Endothelial cell of umbilical vein (primary cell): ENCODE measurements around the gene SH3D19. TPM values are rescaled to one million over a fixed set of nuclear protein-coding genes. Genes with fewer than 3 reads are reported as not detected.

Experiments used
- BruUV-seq: library from RNA; stranded (reverse); fragments of 400-500 nt; replicated peaks from 2 replicates; lab custom pipeline; 2021; lab: Mats Ljungman, UMichigan
- CTCF ChIA-PET: fragments of 300-600, 350-600 bp; sonication (Branson Sonifier 250); formaldehyde crosslinking; loops from one replicate; lab custom pipeline; 2021; ENCODE audit warnings: antibody characterized with exemption, inconsistent platforms; lab: Charles Lee
- POLR2A ChIA-PET: fragments of 300-600, 350-600 bp; sonication (Branson Sonifier 250); formaldehyde crosslinking; loops from one replicate; lab custom pipeline; 2021; ENCODE audit warnings: antibody characterized with exemption, inconsistent platforms; lab: Charles Lee
- DNase-seq: peaks from one replicate; pipeline ENCODE4 v3.0.0-alpha.2; 2011; ENCODE audit warnings: low read depth, low spot score
- FAIRE-seq: peaks from 2 replicates; lab custom pipeline; 2011; peaks lifted over from hg19 to GRCh38; lab: Jason Lieb, UNC
- H2AFZ ChIP-seq: 2 replicates; pipeline ENCODE4 v1.6.0; 2012; ENCODE audit warnings: low read depth, low read length, control low read depth, inconsistent platforms
- H3K27ac ChIP-seq: 2 replicates; pipeline ENCODE4 v1.5.1; 2011; ENCODE audit warnings: low read depth, mild to moderate bottlenecking, control low read depth, low read length, moderate library complexity; ENCODE audit not compliant: insufficient read depth
- H3K27me3 ChIP-seq, 2 experiments: 2 replicates each; pipeline versions ENCODE4 v1.6.0 to v1.6.1; 2011; ENCODE audit warnings: low read length in 2 of 2, mixed read lengths in 1 of 2; ENCODE audit not compliant: control insufficient read depth in 2 of 2, insufficient read depth in 2 of 2
- H3K36me3 ChIP-seq, 2 experiments: 2 replicates in 1 of 2; 3 replicates in 1 of 2; pipeline ENCODE4 v1.5.1; 2011; ENCODE audit warnings: low read length in 2 of 2, mild to moderate bottlenecking in 1 of 2, moderate library complexity in 1 of 2; ENCODE audit not compliant: control insufficient read depth in 2 of 2, insufficient read depth in 2 of 2; ENCODE audit errors: extremely low read depth in 1 of 2
- H3K4me1 ChIP-seq: 3 replicates; pipeline ENCODE4 v1.5.1; 2011; ENCODE audit warnings: mild to moderate bottlenecking, low read length; ENCODE audit not compliant: control insufficient read depth, insufficient read depth; ENCODE audit errors: extremely low read depth
- H3K4me2 ChIP-seq: 2 replicates; pipeline ENCODE4 v1.6.1; 2011; ENCODE audit warnings: low read length, control low read depth, mixed read lengths; ENCODE audit not compliant: insufficient read depth
- H3K4me3 ChIP-seq, 3 experiments: fragments of 200-600 bp in 1 of 3; sonication (generic), shearing (Covaris generic) in 1 of 3; replicated peaks in 1 of 3; 2 replicates each; pipeline ENCODE4 v1.5.1; 2011 to 2016; ENCODE audit warnings: control low read depth in 3 of 3, low read length in 3 of 3, mild to moderate bottlenecking in 2 of 3, inconsistent platforms in 1 of 3, low read depth in 1 of 3, moderate library complexity in 1 of 3; ENCODE audit not compliant: insufficient read depth in 1 of 3
- H3K79me2 ChIP-seq: 2 replicates; pipeline ENCODE4 v1.6.0; 2012; ENCODE audit warnings: low read length, inconsistent platforms; ENCODE audit not compliant: control insufficient read depth, insufficient read depth
- H3K9ac ChIP-seq: replicated peaks from 2 replicates; pipeline ENCODE3; 2011; ENCODE audit warnings: low read length, control low read depth; ENCODE audit not compliant: insufficient read depth; ENCODE audit errors: extremely low read depth
- H3K9me1 ChIP-seq: replicated peaks from 3 replicates; pipeline ENCODE4 v1.6.0; 2011; ENCODE audit warnings: mild to moderate bottlenecking, low read length; ENCODE audit not compliant: control insufficient read depth, insufficient read depth; ENCODE audit errors: extremely low read depth
- H3K9me3 ChIP-seq: replicated peaks from 2 replicates; pipeline ENCODE4 v1.5.1; 2012; ENCODE audit warnings: low read length, inconsistent platforms; ENCODE audit not compliant: control insufficient read depth, insufficient read depth
- H4K20me1 ChIP-seq: replicated peaks from 2 replicates; pipeline ENCODE3; 2011; ENCODE audit warnings: mild to moderate bottlenecking, low read length; ENCODE audit not compliant: control insufficient read depth, insufficient read depth; ENCODE audit errors: extremely low read depth
- CTCF ChIP-seq, 2 donors: IDR thresholded peaks; 1 replicate in 1 of 2; 2 replicates in 1 of 2; pipeline ENCODE4 v1.5.1; 2011; ENCODE audit warnings: low read length in 2 of 2, mild to moderate bottlenecking in 2 of 2, moderate library complexity in 2 of 2, control low read depth in 1 of 2, inconsistent platforms in 1 of 2, low read depth in 1 of 2; ENCODE audit not compliant: insufficient read depth in 1 of 2; ENCODE audit errors: extremely low read depth in 1 of 2
- EZH2 ChIP-seq: IDR thresholded peaks from 2 replicates; pipeline ENCODE4 v1.6.1; 2012; ENCODE audit warnings: borderline replicate concordance, low read depth, mild to moderate bottlenecking, moderate library complexity, low read length, inconsistent platforms; ENCODE audit not compliant: severe bottlenecking
- FOS ChIP-seq: IDR thresholded peaks from 2 replicates; pipeline ENCODE4 v1.6.1; 2011; ENCODE audit warnings: mild to moderate bottlenecking, low read length, moderate library complexity, borderline replicate concordance; ENCODE audit not compliant: insufficient read depth
- GATA2 ChIP-seq: IDR thresholded peaks from 2 replicates; pipeline ENCODE4 v1.7.0; 2011; ENCODE audit warnings: low read depth, mild to moderate bottlenecking, moderate library complexity, mixed read lengths, low read length; ENCODE audit not compliant: insufficient read length, insufficient read depth
- JUN ChIP-seq: IDR thresholded peaks from 2 replicates; pipeline ENCODE4 v1.6.1; 2011; ENCODE audit warnings: borderline replicate concordance, low read depth; ENCODE audit not compliant: insufficient read length, insufficient read depth
- MAX ChIP-seq: IDR thresholded peaks from 2 replicates; pipeline ENCODE4 v1.6.1; 2011; ENCODE audit not compliant: insufficient read depth, insufficient read length
- MYC ChIP-seq: IDR thresholded peaks from one replicate; pipeline ENCODE4 v1.6.1; 2011; ENCODE audit warnings: mild to moderate bottlenecking, low read depth, low read length
- POLR2A ChIP-seq: IDR thresholded peaks from 2 replicates; pipeline ENCODE4 v1.6.1; 2012; ENCODE audit warnings: low read depth, mild to moderate bottlenecking, control low read depth, low read length
- POLR2AphosphoS5 ChIP-seq: IDR thresholded peaks from 2 replicates; pipeline ENCODE4 v1.6.1; 2012; ENCODE audit warnings: low read depth, mild to moderate bottlenecking, control low read depth, low read length, moderate library complexity; ENCODE audit not compliant: insufficient read depth
- dilution Hi-C: fragments of 300-500 bp; cut with MboI; formaldehyde crosslinking; loops from one replicate; pipeline ENCODE4 v1.15.0; 2019; ENCODE audit warnings: low sequenced_read_pairs; ENCODE audit not compliant: extremely low pct_ligation_motif_present
- intact Hi-C: fragments of 100-400 bp; cut with micrococcal nuclease; formaldehyde crosslinking; loops from one replicate; pipeline ENCODE4 v1.10.0; 2022
- polyA plus RNA-seq, 4 experiments: library from polyadenylated mRNA; depleted of rRNA in 3 of 4; stranded (reverse) in 3 of 4; unstranded in 1 of 4; fragments of >200 nt; gene quantifications; 2 replicates each; pipeline versions ENCODE4 v1.2.1 to v1.2.3, GENCODE V29; 2011 to 2012; ENCODE audit warnings: missing spikeins in 1 of 4
- total RNA-seq: library from RNA; stranded (reverse); gene quantifications from 2 replicates; pipeline ENCODE4 v1.2.3, GENCODE V29; 2021

Gene SH3D19
- total and polyA plus RNA-seq, 2 donors (not counting 3 experiments of a cell fraction or from before 2014, with no cell fraction given): 37.5 to 92.8 TPM

GRCh38 chr4:151148261-151148660, 177.1 kb downstream of the SH3D19 start:
- intact Hi-C loops: no loop called here
- H4K20me1 ChIP-seq: no peaks in the 10 kb centered on the region
- no peak overlapping the region for H3K27ac ChIP-seq
- ChIA-PET POLR2A (no interaction called here), CTCF (interaction anchor here (1.0 to 1.7 kb wide), 4 partner anchors 11 to 214 kb away, joined by 3 to 5 read pairs (median 4); no protein-coding TSS in a partner anchor)
- H3K4me3 ChIP-seq: no peak overlapping the region
- no peak overlapping the region for H2AFZ ChIP-seq
- H3K4me1 ChIP-seq: no peaks in the 10 kb centered on the region
- no peak for TF ChIP-seq CTCF (IDR thresholded peaks at IDR 0.05; ENCODE audit: extremely low read depth in 1 of 2, insufficient read depth in 1 of 2, low read depth in 1 of 2, low read length in 2 of 2)
- no peak for TF ChIP-seq GATA2
- no peak for TF ChIP-seq EZH2
- no peak for TF ChIP-seq MYC
- TF ChIP-seq POLR2A: no peak
- TF ChIP-seq POLR2AphosphoS5: no peak
- TF ChIP-seq FOS: no peak
- no peak for TF ChIP-seq MAX
- no peak for TF ChIP-seq JUN
- no peak for FAIRE-seq
- H3K9ac ChIP-seq: no peak overlapping the region
- dilution Hi-C loops: no loop called here
- no peak for DNase-seq
- BruUV-seq: no TSS peak
- peaks cover 11 to 18% of the 10 kb centered on the region in 2 experiments for H3K36me3 ChIP-seq
- H3K9me1 ChIP-seq: no peaks in the 10 kb centered on the region
- no peaks in the 10 kb centered on the region for H3K27me3 ChIP-seq
- H3K4me2 ChIP-seq: no peak overlapping the region
- H3K79me2 ChIP-seq: no peaks in the 10 kb centered on the region
- no peaks in the 10 kb centered on the region for H3K9me3 ChIP-seq
